ENCODE measurements around the gene GPR183.

GPR183 gene

DNA sequence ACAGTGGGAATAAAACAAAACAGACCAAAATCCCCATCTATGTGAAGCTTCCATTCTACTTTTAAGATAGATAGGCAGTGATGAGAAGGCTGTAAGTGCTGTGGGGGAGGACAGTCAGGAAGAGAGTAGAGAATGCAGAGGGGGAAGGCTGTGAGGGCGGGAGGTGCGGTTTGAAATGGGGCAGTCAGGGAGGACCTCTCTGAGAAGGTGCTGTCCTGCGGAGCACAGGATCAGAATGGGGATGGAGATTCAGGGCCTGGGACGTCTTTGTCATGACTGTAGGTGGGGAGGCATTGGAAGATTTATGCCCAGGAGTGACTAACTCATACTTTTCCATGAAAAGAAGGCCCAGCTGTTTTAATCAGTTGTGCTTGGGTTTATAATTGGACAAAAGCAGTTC is 3.9 kb upstream of the GPR183 start:
- no peak for DNase-seq

DNA sequence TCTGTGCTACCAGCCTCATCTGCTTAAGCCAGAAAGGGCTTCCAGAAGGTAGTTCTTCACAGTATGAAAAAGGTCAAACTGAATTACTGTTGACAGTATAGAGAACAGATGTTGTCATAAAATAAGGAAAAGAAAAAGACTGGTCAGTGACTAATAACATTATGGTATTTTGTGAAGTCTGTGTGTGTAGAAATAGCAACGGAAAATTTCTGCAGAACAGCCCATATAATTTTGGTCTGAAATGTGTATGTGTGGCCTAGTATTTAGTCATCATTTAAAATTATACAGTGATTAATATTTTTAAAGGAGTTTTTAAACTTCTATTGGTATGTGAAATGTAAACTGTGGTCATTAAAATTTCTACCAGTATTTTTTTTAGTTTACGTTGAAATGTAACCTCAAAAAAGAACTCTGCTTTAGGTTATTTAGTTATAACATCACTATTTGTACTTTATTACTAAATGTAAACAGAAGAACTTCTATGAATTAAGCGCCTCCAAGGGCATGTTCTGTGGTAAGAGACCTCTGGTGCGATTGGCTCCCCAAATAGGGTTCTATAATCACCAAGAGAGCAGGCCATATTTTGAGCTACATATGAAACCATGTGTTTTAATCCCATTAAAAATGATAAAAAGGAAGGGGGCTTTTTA is 3.3 kb upstream of the GPR183 start:
- no peak for DNase-seq

DNA sequence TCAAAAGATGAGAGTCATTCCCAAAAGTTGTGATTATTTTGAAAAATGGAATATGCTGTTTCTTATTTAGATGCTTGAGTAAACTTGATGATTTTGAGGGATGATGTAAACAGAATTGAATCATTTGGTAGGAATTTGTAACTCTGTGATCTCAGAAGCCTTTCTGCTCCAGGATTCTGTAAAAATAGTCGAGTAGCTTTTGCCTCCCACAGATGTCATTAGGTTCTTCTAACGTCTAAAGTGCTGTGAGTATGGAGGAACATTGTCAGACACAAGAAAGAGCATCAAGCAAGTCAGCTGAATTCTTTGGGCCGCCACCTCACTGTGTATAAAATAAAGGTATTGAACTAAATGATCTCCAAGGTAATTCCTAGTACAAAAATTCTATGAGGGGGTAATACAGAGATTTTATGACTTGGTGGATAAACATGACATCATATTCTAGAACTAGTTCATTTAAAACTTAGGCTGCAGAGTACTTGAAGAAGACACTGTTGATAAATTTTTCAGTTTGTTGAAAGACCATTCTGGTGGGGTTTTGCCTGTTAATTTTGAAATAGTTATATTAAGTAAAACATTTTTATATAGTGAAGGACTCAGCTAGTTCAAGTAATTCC is 1.4 kb upstream of the GPR183 start:
- DNase-seq = no peak

DNA sequence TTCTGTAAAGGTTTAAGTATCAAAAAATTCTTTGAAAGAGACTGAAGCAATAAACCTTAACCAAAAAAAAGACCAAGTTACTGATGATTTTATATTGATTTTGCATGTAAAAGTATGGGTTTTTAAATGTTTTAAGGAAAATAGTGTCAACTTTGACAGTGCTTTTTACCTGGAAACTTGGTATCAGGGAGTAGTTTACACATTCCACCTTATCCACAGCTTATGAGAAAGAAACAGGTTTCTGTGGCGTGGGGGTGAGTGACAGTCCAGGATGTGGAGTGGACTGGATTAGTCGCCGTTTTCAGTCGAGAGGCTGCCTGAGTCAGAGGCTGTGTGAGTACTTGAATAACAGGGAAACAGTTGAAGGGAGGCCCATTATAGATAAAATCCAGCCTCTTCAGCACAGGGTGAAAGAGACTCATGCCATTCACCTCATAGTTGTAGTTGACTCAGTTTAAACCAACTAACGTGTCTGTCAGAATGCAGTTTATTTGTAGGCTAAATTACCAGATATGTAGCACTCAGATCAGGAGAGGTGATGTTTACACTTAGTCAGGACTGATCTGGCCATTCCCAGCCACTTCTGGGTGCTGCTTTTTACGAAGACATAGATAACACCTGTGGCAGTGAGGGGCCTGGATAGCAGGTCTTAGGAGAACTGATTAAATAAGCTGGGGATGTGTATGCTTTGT is 595 bp upstream of the GPR183 start:
- no peak for DNase-seq

DNA sequence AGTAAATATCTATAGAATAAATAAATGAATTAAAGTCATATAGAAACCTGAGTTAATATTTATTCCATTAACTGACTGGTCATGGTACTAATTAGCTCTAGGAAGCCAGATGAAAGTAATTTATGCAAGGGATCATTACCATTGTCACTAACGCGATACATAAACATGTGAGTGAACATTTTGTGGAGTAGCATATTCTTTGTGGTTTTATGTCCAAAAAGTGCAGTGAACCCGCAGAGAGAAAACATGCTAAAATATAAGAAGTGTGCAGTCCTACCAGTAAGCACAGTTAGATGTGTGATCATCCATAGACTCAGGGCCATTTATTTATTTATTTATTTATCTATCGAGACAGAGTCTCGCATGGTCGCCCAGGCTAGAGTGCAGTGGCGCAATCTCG is 1.6 kb downstream of the GPR183 start:
- DNase-seq = no peak

DNA sequence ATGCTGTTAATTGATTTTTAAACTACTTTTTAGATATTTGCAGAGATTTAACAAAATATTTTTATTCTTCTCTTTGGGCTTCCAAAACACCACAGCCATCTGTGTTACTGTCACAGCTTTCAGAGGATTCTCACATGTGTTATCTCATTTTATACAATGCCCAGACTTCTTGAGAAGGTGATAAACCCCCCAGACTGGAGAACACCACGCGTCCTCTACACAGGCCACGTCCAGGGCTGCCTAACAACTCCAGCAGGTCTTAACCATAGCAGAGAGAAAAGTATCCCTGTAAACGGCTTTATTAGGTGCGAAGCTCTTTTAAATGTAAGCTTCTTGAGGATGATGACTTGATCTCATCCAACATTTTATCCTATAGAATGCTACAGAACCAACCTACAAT is 2.0 kb downstream of the GPR183 start:
- DNase-seq = no peak

DNA sequence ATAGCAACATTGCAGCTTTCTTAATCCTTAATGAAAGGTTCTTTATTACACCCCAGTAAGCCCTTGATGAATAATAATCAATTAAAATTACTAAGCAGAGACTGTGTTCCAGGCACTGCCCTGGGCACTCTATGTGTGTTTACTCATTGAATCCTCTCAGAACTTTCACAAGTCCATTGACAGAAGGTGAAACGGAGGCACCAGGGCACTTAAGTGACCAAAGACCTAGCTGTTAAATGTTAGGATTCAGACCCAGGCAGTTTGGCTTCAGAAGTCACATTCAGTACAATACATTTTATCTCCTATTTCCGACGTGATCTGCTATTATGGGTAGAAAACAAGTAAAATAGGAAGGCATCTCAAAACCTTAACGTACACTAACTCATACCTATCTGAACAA is 2.7 kb downstream of the GPR183 start:
- no peak for DNase-seq

DNA sequence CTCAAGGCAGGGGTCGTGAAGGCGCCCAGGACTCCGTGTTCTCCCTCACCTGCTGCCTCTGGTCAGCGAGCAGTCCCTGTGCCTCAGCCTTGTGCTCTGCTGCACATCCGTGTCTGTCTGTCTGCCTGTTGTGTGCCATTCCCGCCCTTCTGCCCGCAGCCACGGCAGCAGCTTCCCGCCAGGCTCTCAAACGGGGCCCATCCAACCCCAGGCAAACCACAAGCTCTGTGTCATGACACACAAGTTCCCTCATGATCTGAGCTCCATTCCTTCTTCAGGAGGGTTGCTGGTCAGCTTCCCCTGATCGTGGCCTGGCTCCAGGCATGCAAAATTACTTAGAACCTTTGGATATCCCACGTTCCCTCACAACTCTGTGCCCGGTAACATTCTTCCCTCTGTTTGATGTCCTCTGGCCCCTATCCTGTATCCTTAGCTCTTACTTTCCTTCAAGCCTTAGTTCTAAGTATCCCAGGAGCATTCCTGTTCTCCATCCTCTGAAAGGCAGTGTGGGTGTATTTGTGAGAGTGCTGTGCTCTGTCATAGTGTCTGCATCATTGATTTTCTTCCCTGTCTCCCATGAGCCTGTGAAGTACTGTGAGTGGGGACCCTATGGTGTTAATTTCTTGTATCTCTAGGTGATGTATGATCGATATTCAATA is 3.2 kb downstream of the GPR183 start:
- no peak for DNase-seq

DNA sequence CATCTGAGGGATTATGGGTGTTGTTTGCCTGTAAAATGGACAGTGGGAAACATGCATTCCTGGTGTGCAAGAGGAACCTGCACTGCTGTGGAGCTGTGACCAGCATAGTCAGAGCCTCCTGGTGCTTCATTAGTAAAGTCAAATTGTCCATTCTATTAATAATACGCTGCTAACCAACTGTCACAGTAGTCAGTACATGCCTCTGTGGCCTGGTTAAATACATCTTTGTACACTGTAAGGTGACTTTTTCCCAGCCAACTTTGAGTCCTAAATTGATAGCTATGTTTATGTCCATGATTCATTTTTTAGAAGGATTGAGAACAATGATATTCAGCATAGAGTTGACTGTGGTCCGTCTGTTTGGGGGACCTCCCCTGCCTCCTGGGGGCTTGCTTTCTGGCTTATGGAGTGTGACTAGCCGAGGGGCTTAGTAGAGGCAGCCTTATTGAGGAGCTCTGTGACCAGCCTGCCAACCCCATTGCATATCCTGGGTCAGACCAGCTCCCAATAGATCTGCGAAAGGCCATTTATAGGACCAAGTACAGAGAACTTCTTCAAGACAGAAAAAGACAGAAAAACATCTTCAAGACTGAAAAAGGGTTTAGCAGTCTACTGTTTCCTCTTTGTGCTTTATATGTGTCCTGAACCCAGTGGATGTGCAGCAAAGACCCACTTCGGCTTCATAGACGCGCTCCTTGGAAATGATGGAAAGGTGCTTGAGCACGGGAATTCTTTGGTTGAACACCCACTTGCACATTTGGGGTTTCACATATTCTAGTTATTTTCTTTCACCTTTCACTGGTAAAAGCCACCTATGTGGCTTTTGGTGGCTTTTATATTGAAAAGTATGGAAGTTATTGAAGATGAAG is 4.3 kb downstream of the GPR183 start:
- DNase-seq = no peak

DNA sequence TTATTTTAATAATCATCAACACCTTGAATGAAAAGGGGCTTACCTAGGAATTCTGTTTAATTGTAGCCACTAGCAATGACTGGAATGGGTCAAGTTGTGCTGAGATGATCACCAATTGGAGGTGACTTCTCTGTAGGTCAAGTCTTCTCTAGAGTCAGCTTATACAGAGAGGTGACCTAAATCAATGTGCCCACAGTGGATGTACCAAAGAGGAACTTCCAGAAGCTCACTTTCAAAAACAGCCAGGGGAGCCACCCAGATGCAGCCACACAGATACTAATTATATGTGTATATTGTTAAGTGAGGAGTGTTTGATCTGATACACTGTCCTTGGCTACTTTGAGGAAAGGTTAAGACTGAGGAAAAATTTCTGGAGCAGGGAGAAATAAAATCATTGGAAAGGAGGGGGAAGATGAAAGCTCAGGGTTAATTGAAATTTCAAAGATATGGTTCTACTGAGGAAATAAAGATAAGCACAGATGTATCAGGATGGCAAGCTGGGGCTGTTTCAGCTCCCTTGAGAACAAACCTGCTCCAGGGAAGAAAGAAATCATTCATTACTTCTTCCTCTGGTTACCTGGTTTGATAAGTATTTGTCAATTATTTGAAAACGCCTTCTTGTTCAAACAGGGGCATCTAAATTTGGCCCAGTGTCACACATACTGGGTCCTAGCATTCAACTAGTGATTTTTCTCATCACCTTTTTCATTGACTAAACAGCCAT is 5.1 kb downstream of the GPR183 start:
- no peak for DNase-seq

DNA sequence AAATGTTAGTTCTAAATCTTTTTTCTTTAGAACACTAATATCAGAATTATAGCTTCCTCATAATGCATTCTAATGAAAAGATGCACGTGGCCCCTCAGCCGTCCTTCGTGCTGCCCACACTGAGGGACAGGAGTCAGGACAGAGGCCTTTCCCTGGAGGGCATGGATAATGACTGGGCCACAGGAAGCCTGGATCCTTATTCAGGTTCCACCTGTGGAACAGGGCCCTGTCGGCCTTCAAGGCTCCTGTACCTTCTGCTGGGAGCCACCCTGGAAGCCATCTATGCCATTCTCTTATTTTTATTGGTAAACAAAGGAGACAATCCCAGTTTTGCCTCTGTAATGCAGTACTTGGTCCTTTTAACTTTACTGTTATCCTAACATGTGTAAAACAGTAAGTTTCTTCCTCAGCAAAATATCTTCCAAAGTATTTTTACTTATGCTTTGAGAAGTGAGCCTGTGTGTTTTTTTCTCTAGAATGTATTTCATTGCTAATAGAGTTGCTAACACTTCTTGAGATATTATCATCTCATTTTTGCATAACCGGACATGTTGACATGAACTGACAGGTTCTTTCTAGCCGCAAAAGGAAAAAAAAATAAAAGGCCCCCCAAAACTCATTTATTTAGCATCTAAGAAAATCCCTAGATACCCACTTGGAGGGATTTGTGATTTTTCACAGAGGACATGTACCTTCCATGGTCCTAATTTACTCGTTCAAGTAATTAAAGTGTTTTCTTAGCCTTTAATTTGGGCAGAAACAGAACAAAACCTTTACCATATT is 6.0 kb downstream of the GPR183 start:
- no peak for DNase-seq

DNA sequence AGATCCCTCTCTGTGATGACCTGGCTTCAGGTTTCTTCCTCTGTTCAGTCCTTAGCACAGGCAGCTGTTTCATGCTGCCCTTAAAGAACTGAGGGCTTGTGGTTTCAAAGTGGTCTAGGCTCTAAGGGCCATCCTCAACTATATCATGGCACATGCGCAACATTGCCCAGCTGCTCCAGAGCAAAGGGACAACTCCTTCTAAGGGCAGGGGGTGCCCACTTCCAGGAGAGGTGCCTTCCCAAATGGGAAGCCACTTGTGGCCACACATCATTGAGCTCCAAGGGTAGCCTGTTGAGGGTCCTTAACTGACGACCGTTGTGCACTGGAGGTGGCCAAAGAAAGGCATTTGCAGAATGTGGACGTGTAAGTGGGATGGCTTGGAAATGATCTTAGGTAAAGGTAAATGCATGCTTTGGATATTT is 7.3 kb downstream of the GPR183 start:
- DNase-seq = no peak

DNA sequence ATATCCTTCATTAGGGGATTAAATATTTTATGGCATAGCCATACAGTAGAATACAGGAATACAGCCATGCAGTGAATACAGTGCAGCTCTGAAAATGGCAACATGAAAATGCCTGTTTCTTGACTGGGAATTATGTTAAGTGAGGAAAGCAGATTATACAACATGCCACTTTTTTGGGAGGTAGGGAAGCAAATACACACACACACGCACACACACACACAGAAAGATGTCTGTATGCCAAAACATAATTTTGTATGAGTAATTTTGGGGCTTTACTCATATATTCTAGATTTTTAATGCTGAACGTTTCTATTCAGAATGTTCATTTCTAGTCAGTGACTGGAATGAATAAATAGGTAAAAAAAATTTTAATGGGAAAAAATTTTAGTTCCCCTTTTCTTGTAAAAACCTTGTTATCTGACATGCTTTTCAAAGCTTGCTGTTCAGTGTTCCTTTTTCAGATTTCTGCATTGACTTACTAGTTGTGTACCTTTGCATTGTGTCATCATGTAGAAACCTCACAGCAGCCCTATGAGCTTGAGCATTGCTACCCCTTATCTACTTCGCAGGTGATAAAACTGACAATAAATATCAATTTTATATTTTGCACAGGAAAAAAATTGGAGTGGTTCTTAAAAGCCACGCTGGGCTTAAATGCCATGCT is 7.8 kb downstream of the GPR183 start:
- no peak for DNase-seq

DNA sequence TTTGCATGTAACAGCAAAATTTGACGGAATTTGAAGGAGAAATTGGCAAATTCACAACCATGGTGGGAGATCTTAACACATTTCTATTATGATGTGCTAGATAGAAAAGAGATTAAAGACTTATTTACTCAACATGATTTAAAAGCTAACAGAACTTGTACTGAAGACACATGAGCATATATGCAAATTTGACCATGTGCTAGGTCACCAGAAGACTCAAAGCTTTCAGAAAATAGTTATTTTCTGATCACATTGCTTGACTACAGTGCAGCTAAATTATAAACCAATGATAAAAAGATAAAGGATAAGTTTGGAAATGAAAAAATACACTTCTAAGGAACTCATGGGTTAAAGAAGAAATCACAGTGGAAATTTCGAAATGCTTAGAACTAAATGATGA is 9.1 kb downstream of the GPR183 start:
- DNase-seq = no peak

DNA sequence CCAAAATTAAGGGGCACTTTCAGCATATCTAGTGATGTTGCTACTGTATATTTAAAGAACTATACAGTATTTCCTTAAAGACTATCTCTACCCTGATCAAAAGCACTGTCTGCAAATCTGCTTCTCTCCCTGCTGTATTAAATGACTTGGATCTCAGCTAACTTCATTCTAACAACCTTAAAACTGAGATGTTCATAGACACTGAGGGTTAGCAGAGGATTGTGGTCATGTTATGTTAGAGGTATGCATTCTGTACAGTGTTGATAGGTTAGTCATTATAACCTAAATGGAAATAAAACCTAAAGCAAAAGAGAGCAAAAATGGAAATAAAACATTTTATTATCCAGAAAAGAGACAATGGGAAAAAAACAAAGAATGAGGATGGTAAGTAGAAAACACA is 9.9 kb downstream of the GPR183 start:
- DNase-seq = no peak

DNA sequence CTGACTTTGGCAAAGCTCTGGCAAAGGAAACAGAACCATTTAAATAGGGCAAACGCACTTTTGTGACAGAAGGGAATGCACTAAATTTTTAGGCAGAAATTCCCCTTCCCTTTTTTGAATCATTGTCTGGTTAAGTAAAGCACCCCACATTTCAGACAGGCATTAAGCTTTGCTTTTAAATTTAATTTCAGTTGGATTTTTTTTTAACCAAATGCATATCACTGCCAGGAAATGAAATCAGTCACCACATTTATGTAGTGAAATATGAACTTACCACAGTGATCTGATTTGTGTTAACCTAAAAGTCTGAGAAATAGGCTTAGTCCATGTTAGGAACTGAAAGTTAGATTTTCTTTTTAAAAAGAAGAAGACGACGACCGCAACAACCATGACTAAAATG is 10.8 kb downstream of the GPR183 start:
- DNase-seq = no peak

DNA sequence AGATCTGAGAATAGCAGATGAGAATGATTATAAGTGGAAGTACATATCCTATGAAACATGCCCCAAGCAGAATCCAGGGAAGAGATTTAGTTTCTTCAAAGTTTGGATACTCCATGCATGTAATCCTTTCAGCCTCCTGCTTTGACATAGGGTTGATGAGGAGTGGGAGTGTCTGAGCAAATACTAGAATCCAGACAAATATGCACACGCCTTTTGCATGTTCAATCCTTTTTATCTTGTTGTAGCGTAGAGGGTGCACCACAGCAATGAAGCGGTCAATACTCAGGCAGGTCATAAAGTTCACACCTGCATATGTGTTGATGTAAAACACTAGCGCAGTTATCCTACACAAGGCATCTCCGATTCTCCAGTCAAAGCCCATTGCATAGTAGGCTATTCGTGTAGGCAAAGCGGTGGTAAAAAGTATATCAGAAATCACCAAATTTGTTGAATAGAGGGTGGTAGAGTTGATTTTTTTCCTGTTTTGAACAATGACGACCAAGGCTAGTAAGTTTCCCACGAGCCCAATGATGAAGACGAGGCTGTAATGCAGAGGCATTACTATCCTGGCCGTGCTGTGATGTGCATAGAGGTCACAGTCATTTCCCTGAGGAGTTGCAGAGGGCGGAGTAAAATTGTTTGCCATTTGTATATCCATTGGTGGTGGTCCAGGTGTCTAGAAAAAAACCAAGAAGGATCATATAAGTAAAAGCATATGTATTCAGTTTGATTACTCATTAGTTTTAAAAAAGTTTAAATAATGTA is 11.5 kb downstream of the GPR183 start:
- DNase-seq = no peak

DNA sequence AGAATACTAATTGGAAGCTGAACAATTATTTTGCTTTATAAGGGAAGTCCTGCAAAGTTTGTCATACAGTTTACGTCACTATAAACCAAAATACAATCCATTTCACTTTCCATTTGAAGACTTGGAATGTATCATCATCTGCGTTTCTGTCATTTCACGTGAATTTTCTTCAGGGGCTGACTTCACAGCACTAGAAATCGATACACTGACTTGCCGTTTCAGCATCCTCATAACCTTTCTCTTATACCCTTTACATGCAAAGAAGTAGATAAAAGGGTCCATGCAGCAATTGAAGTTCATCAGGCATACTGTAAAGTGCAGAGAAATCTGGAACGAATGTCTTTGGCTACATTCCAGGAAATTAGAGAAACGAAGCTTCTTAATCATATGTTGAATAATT is 12.2 kb downstream of the GPR183 start:
- DNase-seq = no peak

DNA sequence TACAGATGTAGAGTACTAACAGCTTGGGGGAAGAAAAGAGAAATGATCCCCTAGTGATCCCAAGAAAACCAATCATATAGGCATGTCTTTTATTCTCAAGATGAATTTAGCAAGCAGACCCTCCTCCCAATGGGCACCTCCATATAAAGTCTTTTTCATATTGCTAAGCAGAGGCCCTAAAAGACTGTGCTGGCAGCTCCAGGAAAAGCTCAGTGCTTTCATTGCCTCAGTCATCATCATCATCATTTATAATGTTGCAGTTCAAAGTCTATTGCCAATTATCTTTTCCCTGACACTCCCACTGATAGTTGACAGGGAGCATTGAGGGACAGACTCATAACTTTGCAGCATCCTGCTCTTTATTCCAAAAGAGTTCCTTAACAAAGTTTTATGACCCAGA is 13.0 kb downstream of the GPR183 start:
- no peak for DNase-seq

DNA sequence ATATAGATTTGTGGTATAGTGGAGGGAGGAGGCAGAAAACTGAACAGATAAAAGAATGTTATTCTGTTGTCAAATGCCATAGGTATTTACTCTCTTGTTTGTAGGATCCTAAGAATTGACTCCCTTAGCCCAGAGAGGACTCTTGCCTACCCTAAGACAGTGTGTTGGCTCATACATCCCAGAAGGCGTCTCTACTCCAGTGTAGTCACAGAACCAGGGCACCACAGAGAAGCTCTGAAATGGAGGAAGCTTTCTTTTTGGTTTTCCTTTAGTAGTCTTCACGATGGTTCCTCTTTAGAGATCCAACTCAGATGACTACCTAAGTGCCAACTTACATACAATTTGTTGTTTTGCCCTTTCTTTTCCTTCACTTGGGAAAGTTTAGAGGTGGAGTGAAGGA is 14.0 kb downstream of the GPR183 start:
- no peak for DNase-seq
